OCI-M2 (cell line): ENCODE measurements around the gene ACOT7.

Source experiments
- DNase-seq: peaks from one replicate; lab custom pipeline; 2025; ENCODE audit not compliant: unreplicated experiment; lab: John Stamatoyannopoulos, UW

Gene ACOT7

DNA sequence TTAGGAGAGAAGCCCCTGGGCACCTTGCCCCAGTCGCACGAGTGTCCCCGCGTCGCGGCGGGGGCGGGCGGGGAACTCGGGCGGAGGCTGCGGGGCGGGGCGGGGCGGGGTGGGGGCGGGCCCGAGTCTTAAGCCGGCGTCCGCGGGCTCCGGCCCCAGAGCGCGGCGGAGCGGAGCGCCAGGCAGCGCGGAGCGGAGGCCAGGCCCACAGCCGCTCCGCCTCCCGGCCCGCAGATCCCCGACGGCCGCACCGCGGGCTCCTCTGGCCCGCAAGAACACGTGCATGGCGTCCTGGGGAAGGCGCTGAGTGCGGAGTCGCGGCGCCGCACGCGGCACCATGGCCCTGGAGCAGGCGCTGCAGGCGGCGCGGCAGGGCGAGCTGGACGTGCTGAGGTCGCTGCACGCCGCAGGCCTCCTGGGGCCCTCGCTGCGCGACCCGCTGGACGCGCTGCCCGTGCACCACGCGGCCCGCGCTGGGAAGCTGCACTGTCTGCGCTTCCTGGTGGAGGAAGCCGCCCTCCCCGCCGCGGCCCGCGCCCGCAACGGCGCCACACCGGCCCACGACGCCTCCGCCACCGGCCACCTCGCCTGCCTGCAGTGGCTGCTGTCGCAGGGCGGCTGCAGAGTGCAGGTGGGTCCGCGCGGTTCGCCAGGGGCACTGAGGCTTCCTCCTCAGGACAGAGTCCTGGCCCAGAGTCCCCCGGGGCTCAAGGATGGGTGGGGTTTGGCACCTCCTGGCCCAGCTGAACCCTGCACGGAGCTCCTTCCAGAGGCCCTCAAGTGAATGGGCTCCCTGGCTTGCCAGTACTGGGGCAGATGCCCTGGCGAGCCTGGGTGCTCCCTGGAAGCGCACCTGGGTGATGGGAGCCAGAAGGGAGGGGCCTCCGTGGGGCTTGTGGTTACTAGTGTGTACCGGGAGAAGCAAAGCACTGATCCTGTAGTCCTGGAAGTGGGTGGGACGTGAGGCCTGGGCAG, 31.3 kb upstream of the ACOT7 start, which contains the start of gene ESPN:
Gene ESPN (plus strand): TSS at position 158 of the 975 bp plus-strand sequence. CDS start 180 bp downstream, at position 338.
- no peak for DNase-seq

GRCh38 chr1:6424000-6424565, 30.5 kb upstream of the ACOT7 start:
- no peak for DNase-seq

GRCh38 chr1:6423321-6423999, 29.9 kb upstream of the ACOT7 start:
- DNase-seq = no peak

GRCh38 chr1:6421266-6421665, 27.7 kb upstream of the ACOT7 start:
- DNase-seq = no peak

GRCh38 chr1:6420454-6421042, 27.0 kb upstream of the ACOT7 start:
- DNase-seq = no peak

- no peak for DNase-seq
Measured at GRCh38 chr1:6419804-6420453, 26.4 kb upstream of the ACOT7 start, which contains the start of gene HES2. TSS of gene HES2 (minus strand) at chr1:6419919. CDS start at chr1:6419820, 99 bp downstream.

DNA sequence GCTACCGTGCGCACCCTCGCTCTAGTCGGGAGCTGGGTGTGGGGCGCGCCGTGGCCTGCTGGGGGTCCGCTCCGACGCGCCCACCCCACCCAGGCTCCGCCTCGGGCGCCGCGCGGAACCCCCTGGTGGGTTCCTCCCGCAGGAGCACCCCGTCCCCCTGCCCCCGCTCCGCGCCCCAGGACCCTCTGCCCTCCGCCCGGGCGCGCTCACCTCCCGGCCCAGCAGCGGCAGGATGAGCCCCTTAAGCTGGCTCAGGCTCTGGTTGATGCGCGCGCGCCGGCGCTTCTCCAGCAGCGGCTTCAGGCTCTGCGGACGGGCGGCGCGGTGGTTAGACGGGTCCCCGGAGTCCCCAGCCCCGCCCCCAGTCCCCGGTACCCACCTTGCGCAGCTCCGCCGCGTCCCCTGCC, 25.8 kb upstream of the ACOT7 start:
- no peak for DNase-seq

GRCh38 chr1:6418668-6419396, 25.3 kb upstream of the ACOT7 start:
- DNase-seq = no peak

- DNase-seq = no peak
Measured at GRCh38 chr1:6417961-6418667, 24.5 kb upstream of the ACOT7 start.

- no peak for DNase-seq
Measured at GRCh38 chr1:6416906-6417305, 23.3 kb upstream of the ACOT7 start.

DNA sequence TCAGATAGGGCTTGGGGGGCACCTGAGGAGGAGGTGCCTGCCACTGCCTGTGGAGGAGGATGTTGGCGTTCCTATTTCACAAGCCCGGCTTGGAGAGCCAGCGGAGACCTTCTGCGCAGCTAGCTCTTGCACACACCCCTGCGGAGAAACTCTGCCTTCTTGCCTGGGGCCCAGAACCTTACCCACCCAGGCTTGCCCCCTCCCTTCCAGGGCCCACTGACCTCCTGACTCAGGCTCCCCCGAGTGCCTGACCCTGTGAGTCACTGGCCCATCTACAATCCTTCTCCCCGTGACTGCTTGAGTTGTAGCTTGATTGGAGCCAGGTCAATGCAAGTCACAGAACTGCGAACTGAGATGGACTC, 22.7 kb upstream of the ACOT7 start:
- DNase-seq = no peak

- DNase-seq = no peak
Measured at GRCh38 chr1:6414881-6415626, 21.5 kb upstream of the ACOT7 start.

DNA sequence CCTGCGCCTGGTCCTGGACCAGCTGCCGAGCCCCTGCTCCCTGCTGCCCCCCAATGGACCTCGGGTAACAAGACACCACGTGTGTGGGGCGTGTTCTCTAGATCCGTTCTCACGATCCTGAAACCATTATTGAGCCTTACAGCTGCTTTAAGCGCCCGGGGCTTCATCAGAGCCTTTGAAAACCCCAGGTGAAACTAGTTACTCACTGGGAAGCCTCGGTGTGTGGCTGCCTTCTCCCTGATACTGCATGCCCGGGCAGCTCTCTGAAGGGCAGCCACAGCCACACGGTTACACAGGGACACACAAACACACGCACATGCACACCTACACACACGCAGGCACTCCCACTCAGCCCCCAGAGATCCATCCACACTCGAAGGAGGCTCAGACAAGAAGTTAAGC, 20.9 kb upstream of the ACOT7 start:
- DNase-seq = no peak

DNA sequence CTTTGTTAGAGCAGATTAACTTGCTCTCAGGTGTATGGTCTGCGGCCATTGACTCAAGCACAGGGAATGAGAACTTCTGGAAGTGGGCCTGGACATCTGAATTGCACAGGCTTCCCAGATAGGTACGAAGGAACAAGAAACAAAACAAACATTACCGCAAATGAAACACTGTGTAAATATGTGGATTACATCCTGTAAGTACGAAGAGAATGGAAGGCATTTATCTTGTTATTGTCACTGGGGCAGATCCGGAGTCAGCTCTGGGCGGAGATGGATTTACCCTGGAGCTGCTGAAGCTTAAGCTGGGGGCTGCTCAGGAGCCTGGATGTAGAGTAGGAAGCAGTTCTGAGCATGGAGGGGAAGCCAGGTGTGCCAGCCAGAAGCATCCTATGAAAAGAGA, 19.3 kb upstream of the ACOT7 start:
- no peak for DNase-seq

GRCh38 chr1:6410248-6410893, 16.8 kb upstream of the ACOT7 start:
- no peak for DNase-seq

DNA sequence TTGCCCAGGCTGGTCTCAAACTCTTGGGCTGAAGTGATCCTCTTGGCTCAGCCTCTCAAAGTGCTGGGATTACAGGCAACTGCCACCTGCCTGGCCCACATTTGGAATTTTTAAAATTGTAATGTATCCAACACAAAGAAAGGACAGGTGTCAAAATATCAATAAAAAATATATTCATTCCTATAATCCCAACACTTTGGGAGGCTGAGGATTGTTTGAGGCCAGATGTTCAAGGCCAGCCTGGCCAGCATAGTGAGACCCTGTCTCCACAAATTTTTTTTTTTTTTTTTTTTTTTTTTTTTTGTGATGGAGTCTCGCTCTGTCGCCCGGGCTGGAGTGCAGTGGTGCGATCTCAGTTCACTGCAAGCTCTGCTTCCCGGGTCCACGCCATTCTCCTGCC, 16.2 kb upstream of the ACOT7 start:
- no peak for DNase-seq

DNA sequence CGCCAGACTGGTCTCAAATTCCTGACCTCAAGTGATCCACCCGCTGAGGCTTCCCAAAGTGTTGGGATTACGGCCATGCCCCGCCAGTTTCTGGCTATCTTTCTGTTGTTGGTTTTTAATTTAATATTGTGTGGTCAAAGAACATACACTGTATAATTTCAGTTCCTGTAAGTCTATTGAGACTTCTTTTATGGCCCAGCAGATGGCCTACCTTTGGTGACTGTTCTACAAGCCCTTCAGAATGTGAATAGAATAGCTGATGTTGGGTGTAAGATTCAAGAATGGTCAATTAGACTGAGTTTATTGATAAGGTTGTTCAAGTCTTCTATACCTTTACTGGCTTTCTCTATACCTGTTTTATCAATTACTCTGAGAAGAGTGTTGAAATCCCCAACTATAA, 15.5 kb upstream of the ACOT7 start:
- DNase-seq = no peak

GRCh38 chr1:6408023-6408422, 14.5 kb upstream of the ACOT7 start:
- no peak for DNase-seq
